GM12878 (cell line): ENCODE measurements around the gene UBE2E2. TPM values are rescaled to one million over a fixed set of nuclear protein-coding genes. Genes with fewer than 3 reads are reported as not detected.
A peak's percentile ranks its signal among the peaks of the same experiment; 100 is the strongest.

Experiments
- BHLHE40 ChIP-seq, 2 experiments: fragments of 450-650 bp in 1 of 2; IDR thresholded peaks; 2 replicates each; pipeline ENCODE4 v1.6.1; 2011 to 2017; ENCODE audit warnings: low read depth in 2 of 2, borderline replicate concordance in 1 of 2, improper control_type of control experiment in 1 of 2, low read length in 1 of 2, mild to moderate bottlenecking in 1 of 2
- CHD2 ChIP-seq: IDR thresholded peaks from 2 replicates; pipeline ENCODE4 v1.6.1; 2011; ENCODE audit warnings: low read depth, low read length, improper control_type of control experiment, borderline replicate concordance
- GABPA ChIP-seq: IDR thresholded peaks from 2 replicates; pipeline ENCODE4 v1.6.1; 2014; ENCODE audit warnings: antibody characterized with exemption, low read depth, mild to moderate bottlenecking, inconsistent platforms
- IKZF2 ChIP-seq, 2 experiments: fragments of 450-650 bp; IDR thresholded peaks; 2 replicates each; pipeline ENCODE4 v1.6.1; 2017; ENCODE audit warnings: mild to moderate bottlenecking in 2 of 2, moderate library complexity in 2 of 2
- LARP7 ChIP-seq: fragments of 450-650 bp; IDR thresholded peaks from 2 replicates; pipeline ENCODE4 v1.6.1; 2017; ENCODE audit warnings: mild to moderate bottlenecking
- MEF2B ChIP-seq: fragments of 450-650 bp; IDR thresholded peaks from 2 replicates; pipeline ENCODE4 v1.6.1; 2018; ENCODE audit warnings: mild to moderate bottlenecking, moderate library complexity; ENCODE audit not compliant: partially characterized antibody, poor library complexity, severe bottlenecking
- MYB ChIP-seq: fragments of 150-350 bp; IDR thresholded peaks from 2 replicates; pipeline ENCODE4 v1.6.1; 2014; ENCODE audit warnings: mild to moderate bottlenecking, low read depth, low read length, borderline replicate concordance
- MYC ChIP-seq: IDR thresholded peaks from 2 replicates; pipeline ENCODE4 v1.6.1; 2011; ENCODE audit warnings: mild to moderate bottlenecking, low read length, moderate library complexity, inconsistent platforms; ENCODE audit not compliant: insufficient read depth, insufficient replicate concordance, insufficient read length, severe bottlenecking
- NFIC ChIP-seq: IDR thresholded peaks from 2 replicates; pipeline ENCODE4 v1.6.1; 2012; ENCODE audit warnings: low read depth, mild to moderate bottlenecking, inconsistent platforms, low read length, moderate library complexity
- NRF1 ChIP-seq: conservative IDR thresholded peaks from 2 replicates; pipeline ENCODE4 v1.6.1; 2011; ENCODE audit warnings: mild to moderate bottlenecking, low read depth, low read length, improper control_type of control experiment
- PAX5 ChIP-seq: IDR thresholded peaks from 2 replicates; pipeline ENCODE4 v1.6.1; 2011; ENCODE audit warnings: low read depth, low read length, borderline replicate concordance
- PAX8 ChIP-seq: fragments of 450-650 bp; IDR thresholded peaks from 2 replicates; pipeline ENCODE4 v1.6.1; 2017; ENCODE audit warnings: mild to moderate bottlenecking, moderate library complexity
- POLR2A ChIP-seq: IDR thresholded peaks from 2 replicates; pipeline ENCODE4 v1.6.1; 2011; ENCODE audit warnings: low read depth, mild to moderate bottlenecking, low read length
- RAD21 ChIP-seq: IDR thresholded peaks from 2 replicates; pipeline ENCODE4 v1.6.1; 2011; ENCODE audit warnings: mild to moderate bottlenecking, low read depth, low read length, moderate library complexity; ENCODE audit not compliant: insufficient read depth
- RFX5 ChIP-seq: IDR thresholded peaks from 2 replicates; pipeline ENCODE4 v1.6.1; 2011; ENCODE audit warnings: low read depth, low read length, improper control_type of control experiment
- SMC3 ChIP-seq: IDR thresholded peaks from 2 replicates; pipeline ENCODE4 v1.6.1; 2011; ENCODE audit warnings: low read length, improper control_type of control experiment, borderline replicate concordance
- SPI1 ChIP-seq: IDR thresholded peaks from 2 replicates; pipeline ENCODE4 v1.6.1; 2011; ENCODE audit warnings: low read depth, mild to moderate bottlenecking, low read length, moderate library complexity, borderline replicate concordance; ENCODE audit not compliant: insufficient read depth
- SREBF1 ChIP-seq: IDR thresholded peaks from 2 replicates; pipeline ENCODE4 v1.6.1; 2012; ENCODE audit warnings: mild to moderate bottlenecking, low read length
- SREBF2 ChIP-seq: IDR thresholded peaks from 2 replicates; pipeline ENCODE4 v1.6.1; 2012; ENCODE audit warnings: mild to moderate bottlenecking, low read length
- TARDBP ChIP-seq: IDR thresholded peaks from 2 replicates; pipeline ENCODE4 v1.6.1; 2016; ENCODE audit warnings: borderline replicate concordance
- TBL1XR1 ChIP-seq: IDR thresholded peaks from 2 replicates; pipeline ENCODE4 v1.6.1; 2012; ENCODE audit warnings: low read depth, low read length, improper control_type of control experiment
- ZNF384 ChIP-seq: IDR thresholded peaks from 2 replicates; pipeline ENCODE4 v1.6.1; 2012; ENCODE audit warnings: low read depth, mild to moderate bottlenecking, low read length, improper control_type of control experiment, borderline replicate concordance
- ZNF622 ChIP-seq: fragments of 450-650 bp; IDR thresholded peaks from 2 replicates; pipeline ENCODE4 v1.6.1; 2017; ENCODE audit warnings: mild to moderate bottlenecking, inconsistent platforms
- polyA plus RNA-seq, 11 experiments: library from polyadenylated mRNA; depleted of rRNA in 4 of 11; unstranded in 6 of 11; stranded (reverse) in 5 of 11; fragments of >200 nt; fragmentation: Nextera tagmentation in 4 of 11; fragmentation: Illumina TruSeq in 1 of 11; extraction: Ambion mirVana in 4 of 11; extraction: Trizol in 1 of 11; gene quantifications; 1 replicate in 1 of 11; 2 replicates in 10 of 11; pipeline versions ENCODE4 v1.2.1 to v1.2.3, GENCODE V29; 2011 to 2016; ENCODE audit warnings: inconsistent platforms in 2 of 11, missing spikeins in 2 of 11, low read depth in 1 of 11
- total RNA-seq, 4 experiments: library from RNA; depleted of rRNA in 3 of 4; stranded (reverse); fragments of >200 nt in 3 of 4; fragmentation: Illumina TruSeq in 1 of 4; extraction: Trizol in 1 of 4; gene quantifications; 2 replicates each; pipeline versions ENCODE4 v1.2.1 to v1.2.3, GENCODE V29; 2013 to 2021
- TF ChIP-seq, protein P1 (sequence below): fragments of 450-650 bp; IDR thresholded peaks from 2 replicates; pipeline ENCODE4 v1.6.1; 2016; ENCODE audit warnings: mild to moderate bottlenecking
- TF ChIP-seq, protein P2 (sequence below): IDR thresholded peaks from 2 replicates; pipeline ENCODE4 v1.6.1; 2011; ENCODE audit warnings: borderline replicate concordance, low read depth, mild to moderate bottlenecking, moderate library complexity, low read length; ENCODE audit not compliant: insufficient read depth, poor library complexity, severe bottlenecking

The UBE2E2 gene
- total and polyA plus RNA-seq, 10 of the 15 experiments (the other 5 are each of a cell fraction or from before 2014, with no cell fraction given): 8.7 to 71.0 (median 36.4) TPM

DNA sequence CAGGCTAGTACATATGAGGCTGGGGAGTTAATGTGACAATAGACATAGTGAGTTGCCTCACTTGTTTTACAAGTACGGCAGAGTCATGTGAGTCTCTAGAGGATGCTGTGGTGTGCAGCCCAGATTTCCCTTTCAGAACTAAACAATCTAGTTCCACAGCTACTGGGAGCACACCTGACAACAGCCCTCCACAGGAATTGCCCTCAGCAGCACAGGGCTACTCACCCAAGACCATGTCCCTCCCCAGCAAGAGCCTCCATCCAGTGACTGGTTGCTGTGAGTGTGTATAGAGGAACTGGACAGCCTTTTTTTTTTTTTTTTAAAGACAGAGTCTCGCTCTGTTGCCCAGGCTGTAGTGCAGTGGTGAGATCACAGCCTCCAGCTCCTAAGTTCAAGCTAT, 40.2 kb upstream of the UBE2E2 start (continued):
- TF ChIP-seq IKZF2 (IDR thresholded peaks at IDR 0.05) (peak in 1 of 2 experiments; percentile 9; a peak in 1 of 4 replicates), RAD21 (no peak), MYC (no peak), TBL1XR1 (no peak), NFIC (no peak; the same call in none of the 2 replicates), SPI1 (peak; percentile 38; the same call in 1 of the 2 replicates), GABPA (no peak), BHLHE40 (IDR thresholded peaks at IDR 0.05; ENCODE audit: borderline replicate concordance in 1 of 2, low read depth in 2 of 2, low read length in 1 of 2) (peak; percentile 43 to 55; a peak in 2 of 4 replicates), PAX5 (peak; percentile 55; the same call in 1 of the 2 replicates), PAX8 (no peak), SREBF2 (no peak), RFX5 (no peak), ZNF384 (peak; percentile 58; the same call in 1 of the 2 replicates), POLR2A (no peak), ZNF622 (no peak), MEF2B (no peak), NRF1 (no peak), CHD2 (no peak), MYB (no peak), TARDBP (no peak), LARP7 (no peak), SREBF1 (no peak), SMC3 (no peak)
- TF ChIP-seq, protein P1, sequence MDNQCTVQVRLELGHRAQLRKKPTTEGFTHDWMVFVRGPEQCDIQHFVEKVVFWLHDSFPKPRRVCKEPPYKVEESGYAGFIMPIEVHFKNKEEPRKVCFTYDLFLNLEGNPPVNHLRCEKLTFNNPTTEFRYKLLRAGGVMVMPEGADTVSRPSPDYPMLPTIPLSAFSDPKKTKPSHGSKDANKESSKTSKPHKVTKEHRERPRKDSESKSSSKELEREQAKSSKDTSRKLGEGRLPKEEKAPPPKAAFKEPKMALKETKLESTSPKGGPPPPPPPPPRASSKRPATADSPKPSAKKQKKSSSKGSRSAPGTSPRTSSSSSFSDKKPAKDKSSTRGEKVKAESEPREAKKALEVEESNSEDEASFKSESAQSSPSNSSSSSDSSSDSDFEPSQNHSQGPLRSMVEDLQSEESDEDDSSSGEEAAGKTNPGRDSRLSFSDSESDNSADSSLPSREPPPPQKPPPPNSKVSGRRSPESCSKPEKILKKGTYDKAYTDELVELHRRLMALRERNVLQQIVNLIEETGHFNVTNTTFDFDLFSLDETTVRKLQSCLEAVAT: no peak
- TF ChIP-seq, protein P2, sequence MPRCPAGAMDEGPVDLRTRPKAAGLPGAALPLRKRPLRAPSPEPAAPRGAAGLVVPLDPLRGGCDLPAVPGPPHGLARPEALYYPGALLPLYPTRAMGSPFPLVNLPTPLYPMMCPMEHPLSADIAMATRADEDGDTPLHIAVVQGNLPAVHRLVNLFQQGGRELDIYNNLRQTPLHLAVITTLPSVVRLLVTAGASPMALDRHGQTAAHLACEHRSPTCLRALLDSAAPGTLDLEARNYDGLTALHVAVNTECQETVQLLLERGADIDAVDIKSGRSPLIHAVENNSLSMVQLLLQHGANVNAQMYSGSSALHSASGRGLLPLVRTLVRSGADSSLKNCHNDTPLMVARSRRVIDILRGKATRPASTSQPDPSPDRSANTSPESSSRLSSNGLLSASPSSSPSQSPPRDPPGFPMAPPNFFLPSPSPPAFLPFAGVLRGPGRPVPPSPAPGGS: no peak
- TF ChIP-seq, all 136 proteins: peak for 7
